Parathyroid adenoma (tissue), 2 donors: Measurements from ENCODE around the gene APEX1.

Experiments
- H2AFZ ChIP-seq: fragments of 300-600 bp; sonication (generic); one replicate; pipeline ENCODE4 v1.7.0; 2017; ENCODE audit warnings: antibody characterized with exemption, mild to moderate bottlenecking
- H3K27ac ChIP-seq: fragments of 300-600 bp; sonication (generic); one replicate; pipeline ENCODE4 v1.7.0; 2017
- H3K27me3 ChIP-seq: fragments of 300-600 bp; sonication (generic); one replicate; pipeline ENCODE4 v1.7.0; 2017; ENCODE audit warnings: low read length; ENCODE audit not compliant: control insufficient read depth, insufficient read depth
- H3K36me3 ChIP-seq: fragments of 300-600 bp; sonication (generic); one replicate; pipeline ENCODE4 v1.7.0; 2017; ENCODE audit warnings: low read length; ENCODE audit not compliant: control insufficient read depth, insufficient read depth
- H3K4me1 ChIP-seq: fragments of 300-600 bp; sonication (generic); one replicate; pipeline ENCODE4 v1.7.0; 2017; ENCODE audit warnings: control low read depth
- H3K4me2 ChIP-seq: fragments of 300-600 bp; sonication (generic); one replicate; pipeline ENCODE4 v1.7.0; 2017; ENCODE audit warnings: low read length
- H3K4me3 ChIP-seq: fragments of 300-600 bp; sonication (generic); one replicate; pipeline ENCODE4 v1.7.0; 2017; ENCODE audit warnings: low read depth, low read length
- H3K79me2 ChIP-seq: fragments of 300-600 bp; sonication (generic); one replicate; pipeline ENCODE4 v1.7.0; 2017; ENCODE audit warnings: control low read depth
- H3K9ac ChIP-seq: fragments of 300-600 bp; sonication (generic); one replicate; pipeline ENCODE4 v1.7.0; 2017; ENCODE audit warnings: mild to moderate bottlenecking
- H3K9me3 ChIP-seq: fragments of 300-600 bp; sonication (generic); one replicate; pipeline ENCODE4 v1.7.0; 2017; ENCODE audit warnings: low read length; ENCODE audit not compliant: control insufficient read depth
- CTCF ChIP-seq: fragments of 300-600 bp; sonication (generic); IDR thresholded peaks from one replicate; pipeline ENCODE4 v1.7.0; 2017; ENCODE audit warnings: antibody characterized with exemption, mild to moderate bottlenecking
- donor health status: primary hyperparathyroidism.

Gene APEX1

GRCh38 chr14:20470603-20470901 lies 15.5 kb downstream of the APEX1 start:
- Histone ChIP-seq H3K79me2 (no peaks in the 10 kb centered on the region), H3K9ac (no peak overlapping the region), H3K27ac (peak overlapping the region; percentile 75), H3K4me2 (peak overlapping the region; percentile 79), H3K4me3 (peak overlapping the region; percentile 67), H2AFZ (peak overlapping the region; percentile 92), H3K4me1 (peaks cover 3% of the 10 kb centered on the region), H3K9me3 (no peaks in the 10 kb centered on the region), H3K36me3 (no peaks in the 10 kb centered on the region), H3K27me3 (no peaks in the 10 kb centered on the region)
- TF ChIP-seq CTCF: no peak

DNA sequence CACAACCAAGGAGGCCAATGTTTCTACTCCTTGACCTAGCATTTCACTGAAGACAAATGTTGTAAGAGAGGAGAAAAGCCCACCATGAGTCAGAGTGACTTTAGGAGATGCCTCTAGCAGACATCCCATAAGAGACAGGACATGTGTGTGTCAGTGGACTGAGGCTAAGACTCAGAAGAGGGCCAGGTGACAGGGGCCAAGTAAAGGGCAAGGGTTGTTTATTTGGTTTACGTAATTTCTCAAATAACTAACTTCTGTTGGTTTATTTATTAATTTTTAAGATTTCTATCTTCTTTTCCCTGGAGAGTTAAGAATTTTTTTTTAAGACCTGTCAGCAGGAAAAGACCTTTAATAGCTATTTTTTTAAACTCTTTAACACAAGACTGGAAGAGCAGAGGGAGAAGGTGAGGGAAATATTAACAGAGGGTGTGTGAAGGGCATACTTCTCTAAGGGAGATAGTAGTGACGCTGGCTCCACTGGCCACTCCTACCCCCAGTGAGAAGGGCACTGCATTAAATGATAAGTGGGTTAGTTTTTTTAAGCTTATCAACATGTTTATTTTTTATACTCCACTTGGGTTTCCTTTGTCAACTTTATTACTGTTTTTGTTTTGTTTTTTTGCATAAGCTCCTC lies 17.6 kb downstream of the APEX1 start:
- Histone ChIP-seq H3K36me3 (no peaks in the 10 kb centered on the region), H3K4me1 (peaks cover 5% of the 10 kb centered on the region), H3K4me3 (no peak overlapping the region), H3K27ac (no peak overlapping the region), H3K9ac (no peak overlapping the region), H3K79me2 (no peaks in the 10 kb centered on the region), H3K4me2 (no peak overlapping the region), H3K27me3 (no peaks in the 10 kb centered on the region), H3K9me3 (no peaks in the 10 kb centered on the region), H2AFZ (no peak overlapping the region)
- no peak for TF ChIP-seq CTCF

DNA sequence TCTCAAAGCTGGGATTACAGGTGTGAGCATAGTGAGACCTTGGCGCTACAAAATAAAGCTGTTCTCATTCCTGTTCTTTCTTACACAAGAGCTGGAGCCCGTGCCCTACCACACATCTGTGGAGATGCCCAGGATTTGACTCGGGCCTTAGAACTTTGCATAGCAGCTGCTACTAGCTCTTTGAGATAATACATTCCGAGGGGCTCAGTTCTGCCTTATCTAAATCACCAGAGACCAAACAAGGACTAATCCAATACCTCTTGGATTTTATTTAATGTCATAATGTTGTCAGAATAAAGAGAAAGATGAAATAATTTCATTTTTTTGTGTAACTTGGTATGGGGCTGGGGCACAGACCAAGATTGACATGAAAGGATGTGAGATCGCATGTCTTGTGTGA lies 21.8 kb downstream of the APEX1 start:
- no peak overlapping the region for H2AFZ ChIP-seq
- H3K4me3 ChIP-seq: no peak overlapping the region
- H3K27me3 ChIP-seq: no peaks in the 10 kb centered on the region
- H3K27ac ChIP-seq: no peak overlapping the region
- no peaks in the 10 kb centered on the region for H3K9me3 ChIP-seq
- H3K4me1 ChIP-seq: peaks cover 3% of the 10 kb centered on the region
- no peak for TF ChIP-seq CTCF
- no peaks in the 10 kb centered on the region for H3K36me3 ChIP-seq
- no peaks in the 10 kb centered on the region for H3K79me2 ChIP-seq
- H3K4me2 ChIP-seq: no peak overlapping the region
- no peak overlapping the region for H3K9ac ChIP-seq

GRCh38 chr14:20477211-20477876 lies 22.3 kb downstream of the APEX1 start:
- no peaks in the 10 kb centered on the region for H3K79me2 ChIP-seq
- H3K36me3 ChIP-seq: no peaks in the 10 kb centered on the region
- H3K4me1 ChIP-seq: peaks cover 3% of the 10 kb centered on the region
- H3K9ac ChIP-seq: no peak overlapping the region
- no peaks in the 10 kb centered on the region for H3K27me3 ChIP-seq
- H3K4me3 ChIP-seq: no peak overlapping the region
- no peak overlapping the region for H3K27ac ChIP-seq
- H2AFZ ChIP-seq: peak overlapping the region; percentile 45
- H3K9me3 ChIP-seq: no peaks in the 10 kb centered on the region
- no peak for TF ChIP-seq CTCF
- H3K4me2 ChIP-seq: peak overlapping the region; percentile 0

- Histone ChIP-seq H3K27me3 (no peaks in the 10 kb centered on the region), H3K27ac (no peak overlapping the region), H3K4me2 (no peak overlapping the region), H3K9me3 (no peaks in the 10 kb centered on the region), H2AFZ (no peak overlapping the region), H3K79me2 (no peaks in the 10 kb centered on the region), H3K4me3 (no peak overlapping the region), H3K4me1 (peaks cover 3% of the 10 kb centered on the region), H3K9ac (no peak overlapping the region), H3K36me3 (no peaks in the 10 kb centered on the region)
- no peak for TF ChIP-seq CTCF
These were observed 23.9 kb downstream of the APEX1 start for GRCh38 chr14:20478894-20479293.
